Hepatocyte (in vitro differentiated cells): ENCODE results near the gene WNT3A.

Experiments
- EZH2 ChIP-seq: fragments of 200-600 bp; sonication (generic); IDR thresholded peaks from 2 replicates; pipeline ENCODE4 v1.6.1; 2016; ENCODE audit warnings: antibody characterized with exemption, mild to moderate bottlenecking, borderline replicate concordance
- TF ChIP-seq, protein P1 (sequence below): fragments of 200-600 bp; sonication (generic); IDR thresholded peaks from 2 replicates; pipeline ENCODE4 v1.5.1; 2016; ENCODE audit warnings: antibody characterized with exemption, mild to moderate bottlenecking; ENCODE audit not compliant: poor library complexity

DNA sequence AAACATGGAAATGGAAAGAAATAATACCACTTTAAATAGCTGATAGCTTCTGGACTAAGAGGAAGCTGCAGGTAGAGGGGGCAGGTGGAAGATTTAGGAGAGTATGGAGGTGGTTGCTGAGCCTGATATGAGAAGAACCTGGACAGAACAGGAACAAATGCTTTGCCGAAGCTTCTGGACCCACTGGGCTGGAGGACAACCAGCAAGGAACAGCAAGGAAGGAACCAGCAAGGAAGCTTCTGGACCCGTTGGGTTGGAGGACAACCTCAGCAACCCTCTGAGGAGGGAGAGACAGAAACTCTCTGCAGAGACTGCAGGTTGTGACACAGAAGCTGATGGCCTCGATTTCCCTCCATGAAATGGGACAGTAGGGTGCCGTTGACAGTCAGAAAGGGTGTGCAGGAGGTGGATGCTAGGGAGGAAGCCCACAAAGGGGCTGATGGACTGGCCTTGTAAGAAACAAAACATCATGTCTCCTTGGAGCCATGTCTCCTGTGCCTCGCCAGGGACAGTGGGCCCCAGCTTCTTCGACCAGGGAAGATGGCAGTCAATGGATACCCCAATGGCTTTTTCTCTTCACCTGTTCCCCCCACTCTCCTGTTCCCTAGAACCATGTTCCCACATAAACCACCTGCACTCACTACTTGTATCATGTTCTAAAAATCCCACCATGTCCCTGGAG, 8.3 kb upstream of the WNT3A start:
- no peak for TF ChIP-seq EZH2
- TF ChIP-seq, protein P1, sequence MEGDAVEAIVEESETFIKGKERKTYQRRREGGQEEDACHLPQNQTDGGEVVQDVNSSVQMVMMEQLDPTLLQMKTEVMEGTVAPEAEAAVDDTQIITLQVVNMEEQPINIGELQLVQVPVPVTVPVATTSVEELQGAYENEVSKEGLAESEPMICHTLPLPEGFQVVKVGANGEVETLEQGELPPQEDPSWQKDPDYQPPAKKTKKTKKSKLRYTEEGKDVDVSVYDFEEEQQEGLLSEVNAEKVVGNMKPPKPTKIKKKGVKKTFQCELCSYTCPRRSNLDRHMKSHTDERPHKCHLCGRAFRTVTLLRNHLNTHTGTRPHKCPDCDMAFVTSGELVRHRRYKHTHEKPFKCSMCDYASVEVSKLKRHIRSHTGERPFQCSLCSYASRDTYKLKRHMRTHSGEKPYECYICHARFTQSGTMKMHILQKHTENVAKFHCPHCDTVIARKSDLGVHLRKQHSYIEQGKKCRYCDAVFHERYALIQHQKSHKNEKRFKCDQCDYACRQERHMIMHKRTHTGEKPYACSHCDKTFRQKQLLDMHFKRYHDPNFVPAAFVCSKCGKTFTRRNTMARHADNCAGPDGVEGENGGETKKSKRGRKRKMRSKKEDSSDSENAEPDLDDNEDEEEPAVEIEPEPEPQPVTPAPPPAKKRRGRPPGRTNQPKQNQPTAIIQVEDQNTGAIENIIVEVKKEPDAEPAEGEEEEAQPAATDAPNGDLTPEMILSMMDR: no peak
